GM19452 (cell line): ENCODE data around the gene BUB1B.
"Not testable (repeated sequence)": the region's sequence is repeated elsewhere in the genome, so short reads cannot be mapped to it uniquely, and the experiment has no call there.

Experiments used
- ATAC-seq: cut with Tn5 transposase; IDR thresholded peaks from one replicate; pipeline ENCODE4 v1.9.1; 2021; ENCODE audit not compliant: unreplicated experiment

The BUB1B gene

GRCh38 chr15:40136470-40137302, 24.2 kb upstream of the BUB1B start:
- ATAC-seq = no peak

- ATAC-seq = no peak
Observed at GRCh38 chr15:40137303-40138200, 23.3 kb upstream of the BUB1B start.

- not testable (repeated sequence) for ATAC-seq
Observed at GRCh38 chr15:40138201-40138570, 22.7 kb upstream of the BUB1B start.

GRCh38 chr15:40142428-40142827, 18.4 kb upstream of the BUB1B start:
- ATAC-seq = no peak

GRCh38 chr15:40146037-40146436, 14.8 kb upstream of the BUB1B start:
- ATAC-seq = no peak

- ATAC-seq = no peak
Observed at GRCh38 chr15:40149339-40149738, 11.5 kb upstream of the BUB1B start.

- ATAC-seq = no peak
Observed at GRCh38 chr15:40150163-40150925, 10.5 kb upstream of the BUB1B start.

- no peak for ATAC-seq
Observed at GRCh38 chr15:40151499-40151898, 9.4 kb upstream of the BUB1B start.

GRCh38 chr15:40151991-40152390, 8.9 kb upstream of the BUB1B start:
- no peak for ATAC-seq

- not testable (repeated sequence) for ATAC-seq
Observed at GRCh38 chr15:40154821-40155220, 6.0 kb upstream of the BUB1B start.

- no peak for ATAC-seq
Observed at GRCh38 chr15:40155270-40155910, 5.5 kb upstream of the BUB1B start.

GRCh38 chr15:40157778-40158447, 3.0 kb upstream of the BUB1B start:
- ATAC-seq = no peak

- ATAC-seq = no peak
Observed at GRCh38 chr15:40160021-40160420, 848 bp upstream of the BUB1B start.

- ATAC-seq = no peak
Observed at GRCh38 chr15:40161693-40162391, 973 bp downstream of the BUB1B start.

GRCh38 chr15:40162552-40162951, 1.7 kb downstream of the BUB1B start:
- no peak for ATAC-seq

- ATAC-seq = no peak
Observed at GRCh38 chr15:40163657-40164416, 3.0 kb downstream of the BUB1B start.

- not testable (repeated sequence) for ATAC-seq
Observed at GRCh38 chr15:40167374-40167773, 6.5 kb downstream of the BUB1B start.

GRCh38 chr15:40175160-40175559, 14.3 kb downstream of the BUB1B start:
- no peak for ATAC-seq
